B cell (primary cell): ENCODE data around the gene PCDHB6. TPM values are rescaled to one million over a fixed set of nuclear protein-coding genes. Genes with fewer than 3 reads are reported as not detected.

ENCODE experiments used
- ATAC-seq: fragments of 200-7000 bp; cut with Tn5 transposase; one replicate; pipeline ENCODE4 v1.10.0; 2021; ENCODE audit warnings: low read depth, mild to moderate bottlenecking, moderate number of reproducible peaks, moderate library complexity
- CTCF ChIA-PET: fragments of 350-600 bp; sonication (Branson Sonifier 250); formaldehyde crosslinking; loops from one replicate; lab custom pipeline; 2021; ENCODE audit warnings: antibody characterized with exemption, inconsistent platforms; lab: Charles Lee
- POLR2A ChIA-PET: fragments of 350-600 bp; sonication (Branson Sonifier 250); formaldehyde crosslinking; loops from one replicate; lab custom pipeline; 2021; ENCODE audit warnings: antibody characterized with exemption; lab: Charles Lee
- DNase-seq: peaks from one replicate; pipeline ENCODE4 v3.0.0; 2013
- H2AFZ ChIP-seq: 2 replicates; pipeline ENCODE4 v1.6.1; 2012; ENCODE audit warnings: mild to moderate bottlenecking, low read depth, low read length; ENCODE audit not compliant: insufficient read depth, poor library complexity, severe bottlenecking
- H3K27ac ChIP-seq, 2 donors: 1 replicate in 1 of 2; 2 replicates in 1 of 2; pipeline ENCODE4 v1.5.1; 2012 to 2013; ENCODE audit warnings: low read length in 2 of 2, mild to moderate bottlenecking in 2 of 2, moderate library complexity in 1 of 2
- H3K27me3 ChIP-seq, 4 experiments: fragments of 200-600 bp in 1 of 4; sonication (generic) in 1 of 4; replicated peaks in 1 of 4; 1 replicate in 2 of 4; 2 replicates in 2 of 4; pipeline versions ENCODE4 v1.6.1 to v1.7.0; 2013 to 2016; ENCODE audit warnings: low read length in 3 of 4, mild to moderate bottlenecking in 2 of 4, mixed read lengths in 1 of 4, moderate library complexity in 1 of 4; ENCODE audit not compliant: insufficient read depth in 4 of 4, control insufficient read depth in 3 of 4; ENCODE audit errors: control extremely low read depth in 1 of 4
- H3K36me3 ChIP-seq, 2 experiments: replicated peaks in 1 of 2; 1 replicate in 1 of 2; 2 replicates in 1 of 2; pipeline versions ENCODE4 v1.6.1 to v1.7.1; 2013; ENCODE audit warnings: low read length in 1 of 2; ENCODE audit not compliant: insufficient read depth in 2 of 2, control insufficient read depth in 1 of 2; ENCODE audit errors: control extremely low read depth in 1 of 2, extremely low read depth in 1 of 2
- H3K4me1 ChIP-seq, 2 donors: fragments of 200-600 bp in 1 of 2; sonication (generic) in 1 of 2; 1 replicate in 1 of 2; 2 replicates in 1 of 2; pipeline versions ENCODE4 v1.5.1 to v1.6.1; 2013 to 2017; ENCODE audit warnings: low read length in 2 of 2; ENCODE audit not compliant: control insufficient read depth in 2 of 2, insufficient read depth in 2 of 2
- H3K4me2 ChIP-seq: replicated peaks from 2 replicates; pipeline ENCODE3; 2012; ENCODE audit warnings: mild to moderate bottlenecking, low read depth, low read length; ENCODE audit not compliant: poor library complexity, severe bottlenecking
- H3K4me3 ChIP-seq, 5 experiments: fragments of 200-600 bp in 1 of 5; sonication (generic) in 1 of 5; 1 replicate in 3 of 5; 2 replicates in 2 of 5; pipeline versions ENCODE4 v1.5.1 to v1.7.0; 2011 to 2016; ENCODE audit warnings: low read length in 4 of 5, mild to moderate bottlenecking in 4 of 5, low read depth in 2 of 5, control low read depth in 1 of 5, moderate library complexity in 1 of 5; ENCODE audit not compliant: insufficient read depth in 1 of 5; ENCODE audit errors: control extremely low read depth in 1 of 5, extremely low read depth in 1 of 5
- H3K79me2 ChIP-seq: fragments of 200-600 bp; sonication (generic); one replicate; pipeline ENCODE4 v1.6.0; 2016; ENCODE audit warnings: low read length; ENCODE audit not compliant: control insufficient read depth, insufficient read depth
- H3K9ac ChIP-seq: fragments of 200-600 bp; sonication (generic); 2 replicates; pipeline ENCODE4 v1.6.1; 2017; ENCODE audit warnings: mild to moderate bottlenecking, low read length, moderate library complexity
- H3K9me3 ChIP-seq, 3 donors: one replicate each; pipeline versions ENCODE4 v1.6.1 to v1.7.1; 2013; ENCODE audit warnings: low read length in 2 of 3; ENCODE audit not compliant: control insufficient read depth in 2 of 3, insufficient read depth in 1 of 3; ENCODE audit errors: control extremely low read depth in 1 of 3
- H4K20me1 ChIP-seq: 2 replicates; pipeline ENCODE4 v1.6.0; 2012; ENCODE audit warnings: mild to moderate bottlenecking, low read length; ENCODE audit not compliant: insufficient read depth, control insufficient read depth, poor library complexity, severe bottlenecking
- H3K27ac Mint-ChIP-seq: one replicate; pipeline ENCODE4 v1.8.0; 2021; ENCODE audit warnings: mixed read lengths
- H3K27me3 Mint-ChIP-seq: one replicate; pipeline ENCODE4 v1.8.0; 2021; ENCODE audit warnings: mixed read lengths
- H3K4me1 Mint-ChIP-seq: one replicate; pipeline ENCODE4 v1.8.0; 2021; ENCODE audit warnings: mixed read lengths
- H3K4me3 Mint-ChIP-seq: one replicate; pipeline ENCODE4 v1.8.0; 2021; ENCODE audit warnings: mixed read lengths
- H3K9me3 Mint-ChIP-seq: one replicate; pipeline ENCODE4 v1.8.0; 2022; ENCODE audit warnings: mixed read lengths; ENCODE audit not compliant: insufficient read depth
- EZH2 ChIP-seq: IDR thresholded peaks from 2 replicates; pipeline ENCODE4 v1.6.1; 2012; ENCODE audit warnings: borderline replicate concordance, low read depth, mild to moderate bottlenecking, moderate library complexity, low read length; ENCODE audit not compliant: insufficient read depth, poor library complexity, severe bottlenecking
- WGBS: methylation state at CpG from one replicate; pipeline ENCODE4 v1.1.5; 2013; ENCODE audit warnings: missing lambda C conversion rate; ENCODE audit not compliant: insufficient coverage; 5-methylcytosine and 5-hydroxymethylcytosine counted together
- intact Hi-C: fragments of 100-400 bp; cut with micrococcal nuclease; formaldehyde crosslinking; loops from one replicate; pipeline ENCODE4 v1.10.0; 2022
- polyA plus RNA-seq: library from polyadenylated mRNA; depleted of rRNA; stranded (reverse); fragments of >200 nt; gene quantifications from 2 replicates; pipeline ENCODE4 v1.2.3, GENCODE V29; 2012
- total RNA-seq, 2 donors: library from RNA; stranded (reverse); fragments of 120-200 nt in 1 of 2; gene quantifications; 1 replicate in 1 of 2; 2 replicates in 1 of 2; pipeline versions ENCODE4 v1.2.3 to v1.2.4, GENCODE V29; 2013 to 2022
- TF ChIP-seq, protein P1 (sequence below): fragments of 200-600 bp; IDR thresholded peaks from one replicate; pipeline ENCODE4 v1.8.0; 2022; ENCODE audit warnings: antibody characterized with exemption, mild to moderate bottlenecking

The PCDHB6 gene
- total and polyA plus RNA-seq, 2 donors (not counting 1 experiment from before 2014, with no cell fraction given) = not detected

DNA sequence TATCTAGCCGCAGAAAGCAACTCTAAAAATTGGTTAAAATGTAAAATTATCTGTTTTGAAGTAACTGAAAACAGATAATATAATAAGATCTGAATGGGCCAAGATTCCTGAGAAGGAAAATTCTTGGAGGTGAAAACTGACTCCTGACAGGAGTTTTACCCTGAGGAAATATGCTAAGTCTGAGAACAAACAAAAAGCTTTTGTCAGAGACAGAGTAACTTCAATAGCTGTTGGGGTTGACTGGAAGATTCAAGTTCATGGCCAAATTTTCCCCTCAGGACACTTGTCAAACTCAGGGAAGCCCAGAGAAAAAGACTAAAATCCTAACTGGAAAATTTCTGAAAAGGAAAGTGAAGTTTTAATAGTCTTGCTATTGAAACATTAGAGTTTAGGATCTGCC lies 22.6 kb upstream of the PCDHB6 start:
- DNase-seq (no peak), ATAC-seq (no peak)
- Histone ChIP-seq H3K79me2 (no peaks in the 10 kb centered on the region), H3K4me1 (no peaks in the 10 kb centered on the region), H3K4me2 (no peak overlapping the region), H4K20me1 (no peaks in the 10 kb centered on the region), H3K9me3 (peaks cover 0 to 13% (median 0%) of the 10 kb centered on the region in 3 donors), H3K9ac (no peak overlapping the region), H3K27ac (no peak overlapping the region), H3K36me3 (no peaks in the 10 kb centered on the region), H3K4me3 (no peak overlapping the region), H2AFZ (no peak overlapping the region), H3K27me3 (peaks cover 0 to 5% (median 2%) of the 10 kb centered on the region in 4 experiments)
- POLR2A ChIA-PET = no interaction called here
- Mint-ChIP-seq H3K4me3 (no peak overlapping the region), H3K27ac (no peak overlapping the region), H3K9me3 (peaks cover 11% of the 10 kb centered on the region), H3K27me3 (peaks cover 12% of the 10 kb centered on the region), H3K4me1 (no peaks in the 10 kb centered on the region)
- 100% methylated on average over 1 of the region's 1 CpG for whole genome bisulfite sequencing
- intact Hi-C loops = no loop called here
- CTCF ChIA-PET = no interaction called here
- TF ChIP-seq, protein P1, sequence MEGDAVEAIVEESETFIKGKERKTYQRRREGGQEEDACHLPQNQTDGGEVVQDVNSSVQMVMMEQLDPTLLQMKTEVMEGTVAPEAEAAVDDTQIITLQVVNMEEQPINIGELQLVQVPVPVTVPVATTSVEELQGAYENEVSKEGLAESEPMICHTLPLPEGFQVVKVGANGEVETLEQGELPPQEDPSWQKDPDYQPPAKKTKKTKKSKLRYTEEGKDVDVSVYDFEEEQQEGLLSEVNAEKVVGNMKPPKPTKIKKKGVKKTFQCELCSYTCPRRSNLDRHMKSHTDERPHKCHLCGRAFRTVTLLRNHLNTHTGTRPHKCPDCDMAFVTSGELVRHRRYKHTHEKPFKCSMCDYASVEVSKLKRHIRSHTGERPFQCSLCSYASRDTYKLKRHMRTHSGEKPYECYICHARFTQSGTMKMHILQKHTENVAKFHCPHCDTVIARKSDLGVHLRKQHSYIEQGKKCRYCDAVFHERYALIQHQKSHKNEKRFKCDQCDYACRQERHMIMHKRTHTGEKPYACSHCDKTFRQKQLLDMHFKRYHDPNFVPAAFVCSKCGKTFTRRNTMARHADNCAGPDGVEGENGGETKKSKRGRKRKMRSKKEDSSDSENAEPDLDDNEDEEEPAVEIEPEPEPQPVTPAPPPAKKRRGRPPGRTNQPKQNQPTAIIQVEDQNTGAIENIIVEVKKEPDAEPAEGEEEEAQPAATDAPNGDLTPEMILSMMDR = no peak
- TF ChIP-seq EZH2 = no peak

DNA sequence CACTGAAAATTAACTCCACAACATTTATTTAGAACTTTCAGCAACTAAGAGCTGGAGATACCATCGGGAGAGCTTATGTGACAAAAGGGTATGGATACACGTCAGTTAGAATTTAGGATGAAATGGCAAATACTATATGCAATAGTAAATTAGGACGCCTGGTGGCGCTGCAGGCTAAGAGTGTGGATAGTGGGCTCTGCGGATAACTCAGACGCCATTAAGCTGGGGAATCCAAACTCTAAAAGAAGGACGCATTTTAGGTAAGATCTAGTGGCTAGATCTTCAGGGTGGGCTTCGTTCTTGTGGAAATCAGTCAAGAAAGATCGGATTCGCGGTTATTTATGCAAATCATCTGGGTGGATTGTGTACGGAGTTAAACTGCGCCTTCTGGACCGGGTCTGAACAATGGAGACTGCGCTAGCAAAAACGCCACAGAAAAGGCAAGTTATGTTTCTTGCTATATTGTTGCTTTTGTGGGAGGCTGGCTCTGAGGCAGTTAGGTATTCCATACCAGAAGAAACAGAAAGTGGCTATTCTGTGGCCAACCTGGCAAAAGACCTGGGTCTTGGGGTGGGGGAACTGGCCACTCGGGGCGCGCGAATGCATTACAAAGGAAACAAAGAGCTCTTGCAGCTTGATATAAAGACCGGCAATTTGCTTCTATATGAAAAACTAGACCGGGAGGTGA lies 14.7 kb upstream of the PCDHB6 start, which contains the start of gene PCDHB5:
TSS of gene PCDHB5 (plus strand) at position 177 of the 688 bp plus-strand sequence. CDS start at position 406, 229 bp downstream.
- ChIA-PET CTCF (no interaction called here), POLR2A (no interaction called here)
- no peak within 1 kb of the TSS for H3K4me3 ChIP-seq
- no peak within 1 kb of the TSS for H3K9ac ChIP-seq
- DNase-seq (no peak), ATAC-seq (no peak)
- no peaks in the 10 kb centered on the region for H3K4me1 ChIP-seq
- peaks cover 0 to 13% (median 6%) of the 10 kb centered on the region in 4 experiments for H3K27me3 ChIP-seq
- no peak within 1 kb of the TSS for H3K27ac ChIP-seq
- 36% methylated on average over 22 of the region's 22 CpGs for WGBS
- no peaks in the 10 kb centered on the region for H4K20me1 ChIP-seq
- TF ChIP-seq, protein P1 = no peak
- no peak for TF ChIP-seq EZH2
- Mint-ChIP-seq H3K9me3 (peaks cover 25% of the 10 kb centered on the region), H3K27ac (no peak within 1 kb of the TSS), H3K27me3 (peaks cover 6% of the 10 kb centered on the region), H3K4me1 (no peaks in the 10 kb centered on the region), H3K4me3 (peak within 1 kb of the TSS; percentile 29)
- H2AFZ ChIP-seq = no peak within 1 kb of the TSS
- intact Hi-C loops = no loop called here
- H3K9me3 ChIP-seq = peaks cover 7 to 28% (median 13%) of the 10 kb centered on the region in 3 donors
- no peaks in the 10 kb centered on the region for H3K79me2 ChIP-seq
- H3K36me3 ChIP-seq = no peaks in the 10 kb centered on the region
- H3K4me2 ChIP-seq = no peak within 1 kb of the TSS
